ENCODE measurements around the gene SLC9A3.
"Not testable (repeated sequence)": the region's sequence is repeated elsewhere in the genome, so short reads cannot be mapped to it uniquely, and the experiment has no call there.

Gene SLC9A3

DNA sequence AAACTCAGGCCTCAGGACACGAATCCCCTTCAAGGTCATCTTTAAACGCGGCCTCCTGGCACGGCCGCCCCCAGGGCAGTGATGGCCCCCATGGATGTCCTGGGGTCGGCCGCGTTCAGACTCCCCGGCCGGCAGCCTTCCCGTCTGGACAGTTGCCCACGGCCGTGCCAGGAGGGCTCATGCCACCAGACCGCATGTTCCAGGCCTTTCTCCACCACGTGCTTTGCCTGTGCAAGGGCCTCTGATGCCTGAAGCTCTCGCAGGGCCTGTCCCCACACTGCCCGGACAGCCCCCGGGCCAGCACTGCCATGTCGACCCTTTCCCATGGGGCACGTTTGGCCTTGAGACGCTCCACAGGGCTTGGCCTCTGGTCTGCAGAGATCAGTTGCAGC lies 34.6 kb downstream of the SLC9A3 start:
- ATAC-seq (ENCODE audit: insufficient read depth, low read depth), result no peak

DNA sequence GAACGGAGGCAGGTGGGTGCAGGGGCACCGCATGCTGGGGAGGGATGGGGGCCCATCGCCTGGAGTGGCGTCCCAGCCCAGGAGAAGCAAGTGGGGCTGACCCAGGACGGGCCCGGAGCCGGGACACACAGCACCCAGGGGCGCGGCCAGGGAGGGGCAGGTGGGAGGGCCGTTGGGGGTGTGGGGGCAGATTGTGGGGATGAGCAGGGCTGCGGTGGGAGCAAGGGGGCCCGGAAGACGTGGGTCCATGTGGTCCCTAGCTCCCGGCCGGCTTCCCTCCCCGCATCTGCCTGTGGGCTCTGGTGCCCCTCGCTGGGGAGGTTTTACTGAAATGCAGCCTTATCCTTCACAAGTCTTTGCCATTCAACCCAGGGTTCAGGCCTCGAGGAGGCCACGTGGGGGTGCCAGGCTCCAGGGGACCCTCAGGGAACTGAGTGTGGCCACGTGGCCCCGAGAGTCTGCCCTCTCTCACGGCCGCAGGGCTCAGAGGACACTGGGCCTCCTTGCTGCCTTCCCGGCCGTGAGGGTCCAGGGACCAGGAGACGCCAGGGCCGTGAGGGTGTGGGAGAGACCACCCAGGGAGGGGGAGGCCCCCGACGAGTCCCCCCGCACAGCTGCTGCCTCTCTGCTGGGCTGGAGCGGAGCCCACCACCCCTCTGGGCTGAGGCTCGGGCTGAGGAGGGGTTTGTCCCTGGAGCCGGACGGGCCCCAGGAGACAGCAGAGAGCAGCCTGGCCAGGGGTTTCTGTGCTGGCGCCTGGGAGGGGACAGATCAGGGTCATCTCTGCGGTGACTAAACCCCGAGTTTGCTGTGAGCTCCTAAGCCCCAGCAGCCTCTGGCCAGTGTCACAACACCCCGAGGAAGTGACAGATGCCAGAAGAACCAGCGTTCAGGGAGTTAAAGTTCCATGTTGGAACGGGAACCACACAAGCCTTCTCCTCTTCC lies 35.2 kb downstream of the SLC9A3 start:
- Histone ChIP-seq H4K20me1 (ENCODE audit: insufficient read depth, low read length) (no peaks in the 10 kb centered on the region), H2AFZ (ENCODE audit: low read depth, low read length) (no peak overlapping the region), H3K4me2 (ENCODE audit: insufficient read depth, low read length) (no peak overlapping the region), H3K4me1 (ENCODE audit: insufficient read depth, low read length) (no peaks in the 10 kb centered on the region), H3K9ac (ENCODE audit: low read depth, low read length) (no peak overlapping the region), H3K4me3 (ENCODE audit: low read depth in 1 of 2, low read length in 2 of 2) (no peak overlapping the region), H3K79me2 (ENCODE audit: insufficient read depth, low read length) (no peaks in the 10 kb centered on the region), H3K36me3 (ENCODE audit: insufficient read depth, low read length) (no peaks in the 10 kb centered on the region), H3K27ac (ENCODE audit: low read length) (no peak overlapping the region), H3K9me3 (ENCODE audit: insufficient read depth, low read length, severe bottlenecking) (no peaks in the 10 kb centered on the region), H3K27me3 (ENCODE audit: insufficient read depth, low read length, poor library complexity) (no peaks in the 10 kb centered on the region)
- ATAC-seq (ENCODE audit: insufficient read depth, low read depth) (no peak), DNase-seq (no peak)
- TF ChIP-seq, protein P1, sequence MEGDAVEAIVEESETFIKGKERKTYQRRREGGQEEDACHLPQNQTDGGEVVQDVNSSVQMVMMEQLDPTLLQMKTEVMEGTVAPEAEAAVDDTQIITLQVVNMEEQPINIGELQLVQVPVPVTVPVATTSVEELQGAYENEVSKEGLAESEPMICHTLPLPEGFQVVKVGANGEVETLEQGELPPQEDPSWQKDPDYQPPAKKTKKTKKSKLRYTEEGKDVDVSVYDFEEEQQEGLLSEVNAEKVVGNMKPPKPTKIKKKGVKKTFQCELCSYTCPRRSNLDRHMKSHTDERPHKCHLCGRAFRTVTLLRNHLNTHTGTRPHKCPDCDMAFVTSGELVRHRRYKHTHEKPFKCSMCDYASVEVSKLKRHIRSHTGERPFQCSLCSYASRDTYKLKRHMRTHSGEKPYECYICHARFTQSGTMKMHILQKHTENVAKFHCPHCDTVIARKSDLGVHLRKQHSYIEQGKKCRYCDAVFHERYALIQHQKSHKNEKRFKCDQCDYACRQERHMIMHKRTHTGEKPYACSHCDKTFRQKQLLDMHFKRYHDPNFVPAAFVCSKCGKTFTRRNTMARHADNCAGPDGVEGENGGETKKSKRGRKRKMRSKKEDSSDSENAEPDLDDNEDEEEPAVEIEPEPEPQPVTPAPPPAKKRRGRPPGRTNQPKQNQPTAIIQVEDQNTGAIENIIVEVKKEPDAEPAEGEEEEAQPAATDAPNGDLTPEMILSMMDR (IDR thresholded peaks at IDR 0.05; ENCODE audit: borderline replicate concordance, extremely low read depth, low read length, poor library complexity, severe bottlenecking), result no peak
- no peak for TF ChIP-seq EZH2 (IDR thresholded peaks at IDR 0.05; ENCODE audit: borderline replicate concordance, low read depth, low read length, severe bottlenecking)

More for the DNA sequence above, 34.6 kb downstream of the SLC9A3 start:
- TF ChIP-seq EZH2 (IDR thresholded peaks at IDR 0.05; ENCODE audit: borderline replicate concordance, low read depth, low read length, severe bottlenecking), result no peak
- TF ChIP-seq, protein P1 (IDR thresholded peaks at IDR 0.05; ENCODE audit: borderline replicate concordance, extremely low read depth, low read length, poor library complexity, severe bottlenecking), result no peak
- no peak for DNase-seq
- Histone ChIP-seq H3K4me2 (ENCODE audit: insufficient read depth, low read length) (no peak overlapping the region), H3K4me1 (ENCODE audit: insufficient read depth, low read length) (no peaks in the 10 kb centered on the region), H2AFZ (ENCODE audit: low read depth, low read length) (no peak overlapping the region), H4K20me1 (ENCODE audit: insufficient read depth, low read length) (no peaks in the 10 kb centered on the region), H3K79me2 (ENCODE audit: insufficient read depth, low read length) (no peaks in the 10 kb centered on the region), H3K27me3 (ENCODE audit: insufficient read depth, low read length, poor library complexity) (no peaks in the 10 kb centered on the region), H3K4me3 (ENCODE audit: low read depth in 1 of 2, low read length in 2 of 2) (no peak overlapping the region), H3K36me3 (ENCODE audit: insufficient read depth, low read length) (no peaks in the 10 kb centered on the region), H3K9ac (ENCODE audit: low read depth, low read length) (no peak overlapping the region), H3K27ac (ENCODE audit: low read length) (no peak overlapping the region), H3K9me3 (ENCODE audit: insufficient read depth, low read length, severe bottlenecking) (no peaks in the 10 kb centered on the region)

DNA sequence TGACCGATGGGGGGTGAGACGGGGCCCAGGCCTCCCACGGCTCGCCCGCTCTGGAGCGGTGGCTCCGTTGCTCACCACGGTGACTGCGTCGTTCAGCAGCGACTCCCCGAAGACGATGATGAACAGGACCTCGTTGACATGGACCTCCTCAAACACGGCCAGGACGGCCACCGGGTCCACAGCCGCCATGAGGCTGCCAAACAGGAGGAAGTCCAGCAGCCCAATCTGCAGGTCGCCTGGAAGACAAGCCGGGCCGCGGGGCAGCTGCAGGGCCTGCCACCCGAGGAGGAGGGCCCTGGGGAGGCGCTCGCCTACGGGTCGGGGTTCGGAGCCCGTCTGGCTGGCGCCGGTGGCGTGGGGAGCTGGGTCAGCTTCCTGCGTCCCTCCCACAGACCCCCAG lies 36.0 kb downstream of the SLC9A3 start:
- H3K4me1 ChIP-seq (ENCODE audit: insufficient read depth, low read length), result no peaks in the 10 kb centered on the region
- H3K27me3 ChIP-seq (ENCODE audit: insufficient read depth, low read length, poor library complexity), result no peaks in the 10 kb centered on the region
- no peak overlapping the region for H3K4me2 ChIP-seq (ENCODE audit: insufficient read depth, low read length)
- TF ChIP-seq, protein P1 (IDR thresholded peaks at IDR 0.05; ENCODE audit: borderline replicate concordance, extremely low read depth, low read length, poor library complexity, severe bottlenecking), result no peak
- TF ChIP-seq EZH2 (IDR thresholded peaks at IDR 0.05; ENCODE audit: borderline replicate concordance, low read depth, low read length, severe bottlenecking), result no peak
- H3K27ac ChIP-seq (ENCODE audit: low read length), result no peak overlapping the region
- DNase-seq (no peak), ATAC-seq (ENCODE audit: insufficient read depth, low read depth) (no peak)
- H4K20me1 ChIP-seq (ENCODE audit: insufficient read depth, low read length), result no peaks in the 10 kb centered on the region
- no peaks in the 10 kb centered on the region for H3K79me2 ChIP-seq (ENCODE audit: insufficient read depth, low read length)
- no peak overlapping the region for H3K4me3 ChIP-seq (ENCODE audit: low read depth in 1 of 2, low read length in 2 of 2)
- H3K9ac ChIP-seq (ENCODE audit: low read depth, low read length), result no peak overlapping the region
- no peaks in the 10 kb centered on the region for H3K9me3 ChIP-seq (ENCODE audit: insufficient read depth, low read length, severe bottlenecking)
- H2AFZ ChIP-seq (ENCODE audit: low read depth, low read length), result no peak overlapping the region
- no peaks in the 10 kb centered on the region for H3K36me3 ChIP-seq (ENCODE audit: insufficient read depth, low read length)

DNA sequence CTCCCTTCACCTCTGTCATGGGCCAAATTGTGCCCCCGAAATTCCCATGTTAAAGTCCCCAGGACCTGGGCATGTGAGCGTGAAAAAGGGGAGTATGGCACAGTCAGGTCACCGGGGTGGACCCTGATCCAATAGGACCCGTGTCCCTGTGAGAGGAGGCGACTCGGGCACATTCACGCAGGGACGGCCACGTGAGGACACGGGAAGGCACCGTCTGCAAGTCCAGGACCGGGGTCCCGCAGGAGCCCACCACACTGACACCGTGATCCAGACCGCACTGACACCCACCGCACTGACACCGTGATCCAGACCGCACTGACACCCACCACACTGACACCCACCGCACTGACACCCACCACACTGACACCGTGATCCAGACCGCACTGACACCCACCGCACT lies 37.7 kb downstream of the SLC9A3 start:
- H3K9ac ChIP-seq (ENCODE audit: low read depth, low read length); H3K4me1 ChIP-seq (ENCODE audit: insufficient read depth, low read length); H3K36me3 ChIP-seq (ENCODE audit: insufficient read depth, low read length); H3K4me3 ChIP-seq (ENCODE audit: low read depth in 1 of 2, low read length in 2 of 2); H3K27me3 ChIP-seq (ENCODE audit: insufficient read depth, low read length, poor library complexity); H3K9me3 ChIP-seq (ENCODE audit: insufficient read depth, low read length, severe bottlenecking); H3K4me2 ChIP-seq (ENCODE audit: insufficient read depth, low read length); H2AFZ ChIP-seq (ENCODE audit: low read depth, low read length); DNase-seq; H3K79me2 ChIP-seq (ENCODE audit: insufficient read depth, low read length); H3K27ac ChIP-seq (ENCODE audit: low read length); H4K20me1 ChIP-seq (ENCODE audit: insufficient read depth, low read length); ATAC-seq (ENCODE audit: insufficient read depth, low read depth): not testable (repeated sequence)

Data from DND-41 (cell line).